ENCODE results near the gene SYDE2. TPM values are rescaled to one million over a fixed set of nuclear protein-coding genes. Genes with fewer than 3 reads are reported as not detected.
A peak's percentile ranks its signal among the peaks of the same experiment; 100 is the strongest.

The SYDE2 gene
- total and polyA plus RNA-seq, 9 of the 15 experiments (the other 6 are each of a cell fraction or from before 2014, with no cell fraction given): 0.39 to 8.7 (median 4.5) TPM

GRCh38 chr1:85172684-85173337 is 28.0 kb downstream of the SYDE2 start:
- CTCF ChIA-PET (ENCODE audit: low intra/inter-chr PET ratio): no interaction called here
- peak overlapping the region; percentile 54 for H3K27ac ChIP-seq (ENCODE audit: extremely low read depth, low read depth, low read length)
- in situ Hi-C loops (cut with MboI): no loop called here
- TF ChIP-seq CBFA2T3 (IDR thresholded peaks at IDR 0.05) (peak; percentile 88), EGR1 (conservative IDR thresholded peaks at IDR 0.05) (no peak), KLF16 (IDR thresholded peaks at IDR 0.05) (peak; percentile 59; the same call in 1 of the 2 replicates), C11orf30 (IDR thresholded peaks at IDR 0.05; ENCODE audit: low read depth) (peak; percentile 77), TRIM25 (IDR thresholded peaks at IDR 0.05; ENCODE audit: borderline replicate concordance) (no peak), ATF6 (CRISPR knock-in tag; IDR thresholded peaks at IDR 0.05) (no peak), MAZ (CRISPR knock-in tag; conservative IDR thresholded peaks at IDR 0.05 in 1 of 2, IDR thresholded peaks at IDR 0.05 in 1 of 2) (no peak), RCOR1 (IDR thresholded peaks at IDR 0.05; ENCODE audit: borderline replicate concordance in 1 of 2, low read depth in 2 of 2, low read length in 2 of 2) (peak in 1 of 2 experiments; percentile 80; a peak in 3 of 4 replicates), MBD2 (IDR thresholded peaks at IDR 0.05; ENCODE audit: borderline replicate concordance, low read depth) (no peak), SMARCA4 (IDR thresholded peaks at IDR 0.05) (peak; percentile 83), ZBTB49 (CRISPR knock-in tag; IDR thresholded peaks at IDR 0.05; ENCODE audit: borderline replicate concordance) (no peak), NCOA1 (IDR thresholded peaks at IDR 0.05; ENCODE audit: low read depth) (no peak), ZFP30 (CRISPR knock-in tag; IDR thresholded peaks at IDR 0.05; ENCODE audit: borderline replicate concordance) (no peak), SAFB (IDR thresholded peaks at IDR 0.05; ENCODE audit: borderline replicate concordance, low read depth, low read length) (no peak), FOXA1 (IDR thresholded peaks at IDR 0.05; ENCODE audit: borderline replicate concordance) (no peak)

More at GRCh38 chr1:85172684-85173337, 28.0 kb downstream of the SYDE2 start:
- DNase-seq (ENCODE audit: extremely low read depth in 1 of 4, low spot score in 3 of 4) (peak; percentile 8 to 83 (median 36)), FAIRE-seq (peak; percentile 95), ATAC-seq (peak; percentile 99)
- no TSS peak for BruUV-seq (replicated peaks)
- no peaks in the 10 kb centered on the region for H3K9me1 ChIP-seq (ENCODE audit: control insufficient read depth, insufficient read depth, low read length)
- no peak overlapping the region for H3K4me3 ChIP-seq
- H3K9ac ChIP-seq (ENCODE audit: insufficient read depth in 1 of 2, low read depth in 2 of 2, low read length in 2 of 2): peak overlapping the region in 1 of 2 experiments; percentile 35; a peak in 1 of 4 replicates
- peaks cover 0 to 18% of the 10 kb centered on the region in 2 experiments; a peak in 2 of 5 replicates for H3K4me1 ChIP-seq (replicated peaks in 1 of 2; ENCODE audit: control insufficient read depth in 2 of 2, insufficient read depth in 2 of 2, low read length in 2 of 2)
- peak overlapping the region; percentile 64 for H3K4me2 ChIP-seq (ENCODE audit: insufficient read depth, low read length)
- intact Hi-C loops (cut with micrococcal nuclease): no loop called here
- no peaks in the 10 kb centered on the region for H3K27me3 ChIP-seq (ENCODE audit: control insufficient read depth in 2 of 2, insufficient read depth in 2 of 2, low read length in 2 of 2)
- no peaks in the 10 kb centered on the region for H3K9me3 ChIP-seq (replicated peaks; ENCODE audit: control insufficient read depth, insufficient read depth, low read depth, low read length)
- peak overlapping the region; percentile 35; the same call in 1 of the 2 replicates for H2AFZ ChIP-seq (ENCODE audit: low read depth, low read length)
- no peaks in the 10 kb centered on the region for H3K79me2 ChIP-seq (ENCODE audit: control insufficient read depth, insufficient read depth, low read length)
- POLR2A ChIA-PET: interaction anchor here (1.0 kb wide), 1 partner anchor 15 kb away, joined by 3 read pairs; no protein-coding TSS in a partner anchor
- whole genome bisulfite sequencing (ENCODE audit: insufficient coverage, low coverage, missing lambda C conversion rate): 0% methylated on average over 4 of the region's 4 CpGs
- no peaks in the 10 kb centered on the region for H4K20me1 ChIP-seq (replicated peaks; ENCODE audit: control insufficient read depth, insufficient read depth, low read length)
- H3K36me3 ChIP-seq (ENCODE audit: control insufficient read depth, insufficient read depth, low read length): 0 out of 3 replicates have a peak, but pooled peaks cover 8% of the 10 kb centered on the region
